IPS-NIHi11 (cell line): Measurements from ENCODE around the gene ULK1.

Experiments
- DNase-seq: peaks from one replicate; pipeline ENCODE4 v3.0.0; 2012; ENCODE audit warnings: mixed read lengths, low spot score

The ULK1 gene

GRCh38 chr12:131920157-131920508 is 25.7 kb downstream of the ULK1 start:
- DNase-seq: no peak

GRCh38 chr12:131920902-131921840 is 26.7 kb downstream of the ULK1 start:
- peak; percentile 7 for DNase-seq

- DNase-seq: no peak
Measured at GRCh38 chr12:131921866-131922769, 27.7 kb downstream of the ULK1 start.

GRCh38 chr12:131922772-131923171 is 28.4 kb downstream of the ULK1 start:
- no peak for DNase-seq

GRCh38 chr12:131923260-131923659 is 28.8 kb downstream of the ULK1 start:
- peak; percentile 9 for DNase-seq

GRCh38 chr12:131927110-131928079 is 33.0 kb downstream of the ULK1 start:
- DNase-seq: peak; percentile 26

GRCh38 chr12:131928080-131928710 is 33.8 kb downstream of the ULK1 start:
- peak; percentile 12 for DNase-seq

GRCh38 chr12:131928711-131929580 is 34.5 kb downstream of the ULK1 start, which contains the start of gene PUS1:
Gene PUS1 (plus strand): TSS chr12:131929276. CDS start chr12:131929723, 447 bp downstream.
- DNase-seq: peak; percentile 98

- DNase-seq: peak; percentile 66
Measured at GRCh38 chr12:131929581-131930456, 35.4 kb downstream of the ULK1 start.

- no peak for DNase-seq
Measured at GRCh38 chr12:131930510-131930909, 36.1 kb downstream of the ULK1 start.

- DNase-seq: no peak
Measured at GRCh38 chr12:131933387-131933786, 39.0 kb downstream of the ULK1 start.

GRCh38 chr12:131934535-131934934 is 40.1 kb downstream of the ULK1 start:
- no peak for DNase-seq

GRCh38 chr12:131938082-131938481 is 43.7 kb downstream of the ULK1 start:
- DNase-seq: no peak

- DNase-seq: no peak
Measured at GRCh38 chr12:131939007-131939406, 44.6 kb downstream of the ULK1 start.

- no peak for DNase-seq
Measured at GRCh38 chr12:131940141-131940547, 45.7 kb downstream of the ULK1 start.

- no peak for DNase-seq
Measured at GRCh38 chr12:131941116-131941986, 46.9 kb downstream of the ULK1 start.

GRCh38 chr12:131941987-131942341 is 47.5 kb downstream of the ULK1 start:
- DNase-seq: no peak

- DNase-seq: no peak
Measured at GRCh38 chr12:131942671-131943070, 48.2 kb downstream of the ULK1 start.
